Uterus (tissue), 2 donors: ENCODE results near the gene ABCF2.

Experiments used
- POLR2A ChIP-seq, 2 donors: fragments of 450-650 bp; IDR thresholded peaks; one replicate each; pipeline ENCODE4 v1.6.1; 2016; ENCODE audit warnings: antibody characterized with exemption in 2 of 2, mild to moderate bottlenecking in 1 of 2, moderate library complexity in 1 of 2
- TF ChIP-seq, protein P1 (sequence below), 4 experiments: fragments of 200-600 bp in 2 of 4; fragments of 450-650 bp in 2 of 4; sonication (generic) in 2 of 4; IDR thresholded peaks; one replicate each; pipeline ENCODE4 v1.5.1; 2016 to 2019; ENCODE audit warnings: antibody characterized with exemption in 4 of 4, mild to moderate bottlenecking in 2 of 4, moderate library complexity in 1 of 4

DNA sequence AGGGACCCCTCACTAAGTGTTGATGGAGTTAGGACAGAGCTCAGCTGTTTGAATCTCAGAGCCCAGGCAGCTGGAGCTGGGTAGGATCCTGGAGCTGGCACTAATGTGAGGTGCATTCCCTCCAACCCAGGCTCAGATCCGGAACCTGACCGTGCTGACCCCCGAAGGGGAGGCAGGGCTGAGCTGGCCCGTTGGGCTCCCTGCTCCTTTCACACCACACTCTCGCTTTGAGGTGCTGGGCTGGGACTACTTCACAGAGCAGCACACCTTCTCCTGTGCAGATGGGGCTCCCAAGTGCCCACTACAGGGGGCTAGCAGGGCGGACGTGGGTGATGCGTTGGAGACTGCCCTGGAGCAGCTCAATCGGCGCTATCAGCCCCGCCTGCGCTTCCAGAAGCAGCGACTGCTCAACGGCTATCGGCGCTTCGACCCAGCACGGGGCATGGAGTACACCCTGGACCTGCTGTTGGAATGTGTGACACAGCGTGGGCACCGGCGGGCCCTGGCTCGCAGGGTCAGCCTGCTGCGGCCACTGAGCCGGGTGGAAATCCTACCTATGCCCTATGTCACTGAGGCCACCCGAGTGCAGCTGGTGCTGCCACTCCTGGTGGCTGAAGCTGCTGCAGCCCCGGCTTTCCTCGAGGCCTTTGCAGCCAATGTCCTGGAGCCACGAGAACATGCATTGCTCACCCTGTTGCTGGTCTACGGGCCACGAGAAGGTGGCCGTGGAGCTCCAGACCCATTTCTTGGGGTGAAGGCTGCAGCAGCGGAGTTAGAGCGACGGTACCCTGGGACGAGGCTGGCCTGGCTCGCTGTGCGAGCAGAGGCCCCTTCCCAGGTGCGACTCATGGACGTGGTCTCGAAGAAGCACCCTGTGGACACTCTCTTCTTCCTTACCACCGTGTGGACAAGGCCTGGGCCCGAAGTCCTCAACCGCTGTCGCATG, 10.5 kb upstream of the ABCF2 start:
- TF ChIP-seq, protein P1, sequence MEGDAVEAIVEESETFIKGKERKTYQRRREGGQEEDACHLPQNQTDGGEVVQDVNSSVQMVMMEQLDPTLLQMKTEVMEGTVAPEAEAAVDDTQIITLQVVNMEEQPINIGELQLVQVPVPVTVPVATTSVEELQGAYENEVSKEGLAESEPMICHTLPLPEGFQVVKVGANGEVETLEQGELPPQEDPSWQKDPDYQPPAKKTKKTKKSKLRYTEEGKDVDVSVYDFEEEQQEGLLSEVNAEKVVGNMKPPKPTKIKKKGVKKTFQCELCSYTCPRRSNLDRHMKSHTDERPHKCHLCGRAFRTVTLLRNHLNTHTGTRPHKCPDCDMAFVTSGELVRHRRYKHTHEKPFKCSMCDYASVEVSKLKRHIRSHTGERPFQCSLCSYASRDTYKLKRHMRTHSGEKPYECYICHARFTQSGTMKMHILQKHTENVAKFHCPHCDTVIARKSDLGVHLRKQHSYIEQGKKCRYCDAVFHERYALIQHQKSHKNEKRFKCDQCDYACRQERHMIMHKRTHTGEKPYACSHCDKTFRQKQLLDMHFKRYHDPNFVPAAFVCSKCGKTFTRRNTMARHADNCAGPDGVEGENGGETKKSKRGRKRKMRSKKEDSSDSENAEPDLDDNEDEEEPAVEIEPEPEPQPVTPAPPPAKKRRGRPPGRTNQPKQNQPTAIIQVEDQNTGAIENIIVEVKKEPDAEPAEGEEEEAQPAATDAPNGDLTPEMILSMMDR (IDR thresholded peaks at IDR 0.05), result no peak
- TF ChIP-seq POLR2A (IDR thresholded peaks at IDR 0.05), result no peak
